SJCRH30 (cell line): ENCODE measurements around the gene TAC3. TPM values are rescaled to one million over a fixed set of nuclear protein-coding genes. Genes with fewer than 3 reads are reported as not detected.
A peak's percentile ranks its signal among the peaks of the same experiment; 100 is the strongest.

Experiments
- DNase-seq, 2 experiments: peaks; one replicate each; pipeline ENCODE4 v3.0.0-alpha.2; 2015 to 2020
- H3K27ac ChIP-seq: fragments of 250-450 bp; sonication (Bioruptor Pico); 2 replicates; pipeline ENCODE4 v1.5.1; 2020; ENCODE audit warnings: mild to moderate bottlenecking, moderate library complexity
- H3K27me3 ChIP-seq: fragments of 250-450 bp; sonication (Bioruptor Pico); 2 replicates; pipeline ENCODE4 v1.5.1; 2020; ENCODE audit warnings: mild to moderate bottlenecking, moderate library complexity
- H3K36me3 ChIP-seq: fragments of 250-450 bp; sonication (Bioruptor Pico); 2 replicates; pipeline ENCODE4 v1.5.1; 2020; ENCODE audit warnings: mild to moderate bottlenecking, moderate library complexity
- H3K4me1 ChIP-seq: fragments of 250-450 bp; sonication (Bioruptor Pico); 2 replicates; pipeline ENCODE4 v1.5.1; 2020; ENCODE audit warnings: mild to moderate bottlenecking, moderate library complexity
- H3K4me3 ChIP-seq: fragments of 250-450 bp; sonication (Bioruptor Pico); 2 replicates; pipeline ENCODE4 v1.5.1; 2020; ENCODE audit warnings: mild to moderate bottlenecking, moderate library complexity
- H3K9me3 ChIP-seq: fragments of 250-450 bp; sonication (Bioruptor Pico); replicated peaks from 2 replicates; pipeline ENCODE4 v1.5.1; 2020; ENCODE audit warnings: mild to moderate bottlenecking, moderate library complexity
- total RNA-seq: library from RNA; depleted of rRNA; stranded (reverse); fragments of >200 nt; shearing (Covaris generic); gene quantifications from 2 replicates; pipeline ENCODE4 v1.2.3, GENCODE V29; 2014

Gene TAC3
- total RNA-seq, 1 experiment from 2014 or later, result not detected

GRCh38 chr12:57003395-57003794 lies 12.9 kb downstream of the TAC3 start:
- peaks cover 12% of the 10 kb centered on the region for H3K4me1 ChIP-seq
- no peaks in the 10 kb centered on the region for H3K9me3 ChIP-seq
- H3K4me3 ChIP-seq, result no peak overlapping the region
- no peak for DNase-seq
- no peak overlapping the region for H3K27ac ChIP-seq
- peaks cover 66% of the 10 kb centered on the region for H3K36me3 ChIP-seq
- no peaks in the 10 kb centered on the region for H3K27me3 ChIP-seq

GRCh38 chr12:57001448-57001906 lies 14.9 kb downstream of the TAC3 start:
- peaks cover 74% of the 10 kb centered on the region for H3K36me3 ChIP-seq
- peak; percentile 97 to 100 for DNase-seq
- peaks cover 11% of the 10 kb centered on the region for H3K4me1 ChIP-seq
- H3K9me3 ChIP-seq, result no peaks in the 10 kb centered on the region
- H3K4me3 ChIP-seq, result no peak overlapping the region
- H3K27ac ChIP-seq, result no peak overlapping the region
- no peaks in the 10 kb centered on the region for H3K27me3 ChIP-seq

- H3K27me3 ChIP-seq, result no peaks in the 10 kb centered on the region
- H3K36me3 ChIP-seq, result peaks cover 77% of the 10 kb centered on the region
- H3K4me3 ChIP-seq, result no peak overlapping the region
- peaks cover 9% of the 10 kb centered on the region for H3K4me1 ChIP-seq
- no peak overlapping the region for H3K27ac ChIP-seq
- no peaks in the 10 kb centered on the region for H3K9me3 ChIP-seq
- DNase-seq, result no peak
Measured at GRCh38 chr12:57000393-57000792, 15.9 kb downstream of the TAC3 start.

GRCh38 chr12:56999456-56999855 lies 16.9 kb downstream of the TAC3 start:
- no peaks in the 10 kb centered on the region for H3K9me3 ChIP-seq
- DNase-seq, result no peak

GRCh38 chr12:56998981-56999380 lies 17.3 kb downstream of the TAC3 start:
- Histone ChIP-seq H3K27ac (no peak overlapping the region), H3K4me1 (peaks cover 4% of the 10 kb centered on the region; the same call in 1 of the 2 replicates), H3K4me3 (no peak overlapping the region), H3K36me3 (peaks cover 67% of the 10 kb centered on the region), H3K9me3 (no peaks in the 10 kb centered on the region), H3K27me3 (no peaks in the 10 kb centered on the region)
- no peak for DNase-seq

More at GRCh38 chr12:56999456-56999855, 16.9 kb downstream of the TAC3 start:
- peaks cover 4% of the 10 kb centered on the region; the same call in 1 of the 2 replicates for H3K4me1 ChIP-seq
- H3K4me3 ChIP-seq, result no peak overlapping the region
- no peak overlapping the region for H3K27ac ChIP-seq
- H3K36me3 ChIP-seq, result peaks cover 72% of the 10 kb centered on the region
- H3K27me3 ChIP-seq, result no peaks in the 10 kb centered on the region

- no peak overlapping the region for H3K27ac ChIP-seq
- peaks cover 61% of the 10 kb centered on the region for H3K36me3 ChIP-seq
- H3K9me3 ChIP-seq, result no peaks in the 10 kb centered on the region
- no peaks in the 10 kb centered on the region for H3K27me3 ChIP-seq
- no peak overlapping the region for H3K4me3 ChIP-seq
- peak in 1 of 2 experiments; percentile 23 for DNase-seq
- H3K4me1 ChIP-seq, result peaks cover 4% of the 10 kb centered on the region; the same call in 1 of the 2 replicates
Measured at GRCh38 chr12:56998316-56998715, 18.0 kb downstream of the TAC3 start.

GRCh38 chr12:56996793-56997545 lies 19.4 kb downstream of the TAC3 start:
- no peaks in the 10 kb centered on the region for H3K27me3 ChIP-seq
- no peaks in the 10 kb centered on the region for H3K9me3 ChIP-seq
- H3K4me3 ChIP-seq, result no peak overlapping the region
- H3K36me3 ChIP-seq, result peaks cover 47% of the 10 kb centered on the region
- DNase-seq, result peak in 1 of 2 experiments; percentile 76
- peaks cover 4% of the 10 kb centered on the region; the same call in 1 of the 2 replicates for H3K4me1 ChIP-seq
- no peak overlapping the region for H3K27ac ChIP-seq

- no peaks in the 10 kb centered on the region for H3K9me3 ChIP-seq
- H3K27ac ChIP-seq, result no peak overlapping the region
- peaks cover 37% of the 10 kb centered on the region for H3K36me3 ChIP-seq
- H3K27me3 ChIP-seq, result no peaks in the 10 kb centered on the region
- H3K4me3 ChIP-seq, result no peak overlapping the region
- H3K4me1 ChIP-seq, result peaks cover 4% of the 10 kb centered on the region; the same call in 1 of the 2 replicates
- DNase-seq, result peak; percentile 28 to 38
Measured at GRCh38 chr12:56995930-56996496, 20.3 kb downstream of the TAC3 start.

- Histone ChIP-seq H3K36me3 (peaks cover 31% of the 10 kb centered on the region), H3K4me1 (peaks cover 4% of the 10 kb centered on the region; the same call in 1 of the 2 replicates), H3K27me3 (no peaks in the 10 kb centered on the region), H3K27ac (no peak overlapping the region), H3K4me3 (no peak overlapping the region), H3K9me3 (no peaks in the 10 kb centered on the region)
- peak; percentile 32 to 33 for DNase-seq
Measured at GRCh38 chr12:56995201-56995929, 21.0 kb downstream of the TAC3 start.

- Histone ChIP-seq H3K27ac (no peak overlapping the region), H3K4me3 (no peak overlapping the region), H3K36me3 (peaks cover 20% of the 10 kb centered on the region), H3K9me3 (no peaks in the 10 kb centered on the region), H3K4me1 (peaks cover 4% of the 10 kb centered on the region; the same call in 1 of the 2 replicates), H3K27me3 (no peaks in the 10 kb centered on the region)
- peak in 1 of 2 experiments; percentile 34 for DNase-seq
Measured at GRCh38 chr12:56994231-56994746, 22.0 kb downstream of the TAC3 start.

- peak; percentile 21 to 30 for DNase-seq
- Histone ChIP-seq H3K27ac (no peak overlapping the region), H3K36me3 (peaks cover 11% of the 10 kb centered on the region; the same call in 1 of the 2 replicates), H3K27me3 (0 out of 2 replicates have a peak, but pooled peaks cover 6% of the 10 kb centered on the region), H3K4me1 (peaks cover 4% of the 10 kb centered on the region; the same call in 1 of the 2 replicates), H3K4me3 (no peak overlapping the region), H3K9me3 (no peaks in the 10 kb centered on the region)
Measured at GRCh38 chr12:56993346-56993745, 23.0 kb downstream of the TAC3 start.

GRCh38 chr12:56991319-56992246 lies 24.7 kb downstream of the TAC3 start:
- Histone ChIP-seq H3K36me3 (peaks cover 3% of the 10 kb centered on the region; the same call in 1 of the 2 replicates), H3K27me3 (0 out of 2 replicates have a peak, but pooled peaks cover 6% of the 10 kb centered on the region), H3K9me3 (no peaks in the 10 kb centered on the region), H3K27ac (no peak overlapping the region), H3K4me1 (no peaks in the 10 kb centered on the region), H3K4me3 (no peak overlapping the region)
- peak in 1 of 2 experiments; percentile 45 for DNase-seq

- no peak overlapping the region for H3K4me3 ChIP-seq
- H3K27ac ChIP-seq, result no peak overlapping the region
- no peaks in the 10 kb centered on the region for H3K9me3 ChIP-seq
- H3K36me3 ChIP-seq, result no peaks in the 10 kb centered on the region
- H3K4me1 ChIP-seq, result no peaks in the 10 kb centered on the region
- H3K27me3 ChIP-seq, result 0 out of 2 replicates have a peak, but pooled peaks cover 6% of the 10 kb centered on the region
- peak; percentile 27 to 31 for DNase-seq
Measured at GRCh38 chr12:56990648-56991318, 25.5 kb downstream of the TAC3 start.
